GM12878 (cell line): ENCODE measurements around the gene CRYBG3. TPM values are rescaled to one million over a fixed set of nuclear protein-coding genes. Genes with fewer than 3 reads are reported as not detected.

Experiments used
- ATAC-seq: fragments of 200-7000 bp; cut with Tn5 transposase; 3 replicates; pipeline ENCODE4 v1.9.1; 2020; ENCODE audit warnings: mild to moderate bottlenecking, moderate library complexity
- BruUV-seq: library from RNA; stranded (reverse); fragments of 400-500 nt; replicated peaks from 2 replicates; lab custom pipeline; 2021; lab: Mats Ljungman, UMichigan
- CTCF ChIA-PET: fragments of 300-600 bp; sonication (Branson Sonifier 250); formaldehyde crosslinking; extraction: SDS; loops from one replicate; lab custom pipeline; 2021; ENCODE audit warnings: inconsistent platforms; lab: Yijun Ruan, JAX
- POLR2A ChIA-PET: fragments of 350-600 bp; formaldehyde crosslinking; extraction: SDS; loops from one replicate; lab custom pipeline; 2021; ENCODE audit warnings: inconsistent platforms; lab: Charles Lee
- RAD21 ChIA-PET: fragments of 300-600 bp; sonication (Branson Sonifier 250); formaldehyde crosslinking; loops from one replicate; lab custom pipeline; 2023; ENCODE audit warnings: antibody characterized with exemption; ENCODE audit not compliant: unreplicated experiment; lab: Charles Lee
- SMC1A ChIA-PET: fragments of 300-600 bp; sonication (Branson Sonifier 250); formaldehyde crosslinking; loops from one replicate; lab custom pipeline; 2023; ENCODE audit not compliant: unreplicated experiment, uncharacterized antibody; lab: Charles Lee
- DNase-seq: peaks from one replicate; pipeline ENCODE4 v3.0.0-alpha.2; 2011; ENCODE audit warnings: low read depth, low spot score
- FAIRE-seq: peaks from 3 replicates; lab custom pipeline; 2011; peaks lifted over from hg19 to GRCh38; lab: Jason Lieb, UNC
- H2AFZ ChIP-seq: 2 replicates; pipeline ENCODE4 v1.6.0; 2011; ENCODE audit warnings: low read depth, low read length, control low read depth; ENCODE audit not compliant: control insufficient read depth
- H3K27ac ChIP-seq: 2 replicates; pipeline ENCODE4 v1.5.1; 2011; ENCODE audit warnings: control low read depth; ENCODE audit not compliant: control insufficient read depth, insufficient read depth
- H3K27me3 ChIP-seq, 2 experiments: replicated peaks in 1 of 2; 2 replicates each; pipeline versions ENCODE4 v1.6.0 to v1.6.1; 2011; ENCODE audit warnings: low read length in 1 of 2; ENCODE audit not compliant: control insufficient read depth in 2 of 2, insufficient read depth in 2 of 2
- H3K36me3 ChIP-seq, 2 experiments: 2 replicates each; pipeline ENCODE4 v1.5.1; 2011; ENCODE audit warnings: low read length in 1 of 2; ENCODE audit not compliant: control insufficient read depth in 2 of 2, insufficient read depth in 2 of 2
- H3K4me1 ChIP-seq: 2 replicates; pipeline ENCODE4 v1.6.1; 2011; ENCODE audit warnings: mild to moderate bottlenecking, low read length, moderate library complexity, mixed read lengths; ENCODE audit not compliant: control insufficient read depth, insufficient read depth
- H3K4me2 ChIP-seq: 2 replicates; pipeline ENCODE4 v1.6.0; 2011; ENCODE audit warnings: control low read depth; ENCODE audit not compliant: control insufficient read depth, insufficient read depth
- H3K4me3 ChIP-seq: fragments of 200-600 bp; sonication (generic); 2 replicates; pipeline ENCODE4 v1.5.1; 2016
- H3K79me2 ChIP-seq: 2 replicates; pipeline ENCODE4 v1.6.0; 2011; ENCODE audit warnings: low read length; ENCODE audit not compliant: control insufficient read depth, insufficient read depth
- H3K9ac ChIP-seq: 2 replicates; pipeline ENCODE4 v1.8.0; 2011; ENCODE audit warnings: low read length, control low read depth, mixed read lengths; ENCODE audit not compliant: control insufficient read depth, insufficient read depth
- H3K9me3 ChIP-seq: replicated peaks from 3 replicates; pipeline ENCODE4 v1.5.1; 2011; ENCODE audit warnings: mild to moderate bottlenecking, low read length; ENCODE audit not compliant: control insufficient read depth, insufficient read depth
- H4K20me1 ChIP-seq: 2 replicates; pipeline ENCODE4 v1.6.0; 2011; ENCODE audit not compliant: control insufficient read depth, insufficient read depth
- ELK1 ChIP-seq: IDR thresholded peaks from 2 replicates; pipeline ENCODE4 v1.6.1; 2012; ENCODE audit warnings: low read depth, low read length, improper control_type of control experiment
- EP300 ChIP-seq, 2 experiments: fragments of 150-350 bp in 1 of 2; IDR thresholded peaks; 2 replicates each; pipeline ENCODE4 v1.6.1; 2011 to 2012; ENCODE audit warnings: low read depth in 2 of 2, low read length in 2 of 2, borderline replicate concordance in 1 of 2, improper control_type of control experiment in 1 of 2, inconsistent platforms in 1 of 2; ENCODE audit not compliant: control insufficient read depth in 1 of 2
- ETV6 ChIP-seq, 2 experiments: fragments of 450-650 bp in 1 of 2; IDR thresholded peaks in 1 of 2; conservative IDR thresholded peaks in 1 of 2; 2 replicates each; pipeline ENCODE4 v1.6.1; 2014; ENCODE audit warnings: antibody characterized with exemption in 1 of 2, borderline replicate concordance in 1 of 2, low read depth in 1 of 2, mild to moderate bottlenecking in 1 of 2, moderate library complexity in 1 of 2
- LARP7 ChIP-seq: fragments of 450-650 bp; IDR thresholded peaks from 2 replicates; pipeline ENCODE4 v1.6.1; 2017; ENCODE audit warnings: mild to moderate bottlenecking
- SMC3 ChIP-seq: IDR thresholded peaks from 2 replicates; pipeline ENCODE4 v1.6.1; 2011; ENCODE audit warnings: low read length, improper control_type of control experiment, borderline replicate concordance
- ZNF274 ChIP-seq: IDR thresholded peaks from one replicate; pipeline ENCODE4 v1.8.0; 2011; ENCODE audit not compliant: insufficient read length, insufficient read depth
- in situ Hi-C: fragments of 300-500 bp; cut with MboI; formaldehyde crosslinking; loops from 9 replicates; pipeline ENCODE4 v1.14.3; 2018; ENCODE audit warnings: mixed read lengths
- intact Hi-C: fragments of 100-400 bp; cut with micrococcal nuclease; formaldehyde crosslinking; loops from one replicate; pipeline ENCODE4 v1.14.2; 2022; ENCODE audit not compliant: unreplicated experiment
- polyA plus RNA-seq, 11 experiments: library from polyadenylated mRNA; depleted of rRNA in 4 of 11; unstranded in 6 of 11; stranded (reverse) in 5 of 11; fragments of >200 nt; fragmentation: Nextera tagmentation in 4 of 11; fragmentation: Illumina TruSeq in 1 of 11; extraction: Ambion mirVana in 4 of 11; extraction: Trizol in 1 of 11; gene quantifications; 1 replicate in 1 of 11; 2 replicates in 10 of 11; pipeline versions ENCODE4 v1.2.1 to v1.2.3, GENCODE V29; 2011 to 2016; ENCODE audit warnings: inconsistent platforms in 2 of 11, missing spikeins in 2 of 11, low read depth in 1 of 11
- total RNA-seq, 4 experiments: library from RNA; depleted of rRNA in 3 of 4; stranded (reverse); fragments of >200 nt in 3 of 4; fragmentation: Illumina TruSeq in 1 of 4; extraction: Trizol in 1 of 4; gene quantifications; 2 replicates each; pipeline versions ENCODE4 v1.2.1 to v1.2.3, GENCODE V29; 2013 to 2021
- TF ChIP-seq, protein P1 (sequence below): fragments of 450-650 bp; formaldehyde crosslinking; IDR thresholded peaks from 2 replicates; pipeline ENCODE4 v1.4.0; 2020; ENCODE audit warnings: mild to moderate bottlenecking, moderate library complexity

Gene CRYBG3
- total and polyA plus RNA-seq, 10 of the 15 experiments (the other 5 are each of a cell fraction or from before 2014, with no cell fraction given), result 0.11 to 5.4 (median 1.6) TPM

DNA sequence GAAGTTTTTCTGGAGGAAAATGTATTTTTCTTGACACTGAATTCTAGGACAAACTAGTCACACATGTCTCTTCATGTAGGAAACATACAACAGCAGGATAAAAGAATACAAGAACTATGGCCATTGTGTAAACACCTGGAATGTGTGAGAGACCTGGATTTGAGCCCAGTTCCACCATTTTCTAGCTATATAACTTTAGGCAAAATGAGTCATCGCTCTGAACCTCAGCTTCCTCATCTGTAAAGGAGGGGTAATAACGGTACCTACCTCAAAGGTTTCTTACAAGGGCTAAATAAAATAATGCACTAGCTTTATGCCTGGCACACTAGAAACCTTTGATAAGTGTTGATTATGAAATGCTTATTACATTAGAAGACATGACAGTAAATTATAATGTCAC, 92.6 kb downstream of the CRYBG3 start (continued):
- TF ChIP-seq, protein P1, sequence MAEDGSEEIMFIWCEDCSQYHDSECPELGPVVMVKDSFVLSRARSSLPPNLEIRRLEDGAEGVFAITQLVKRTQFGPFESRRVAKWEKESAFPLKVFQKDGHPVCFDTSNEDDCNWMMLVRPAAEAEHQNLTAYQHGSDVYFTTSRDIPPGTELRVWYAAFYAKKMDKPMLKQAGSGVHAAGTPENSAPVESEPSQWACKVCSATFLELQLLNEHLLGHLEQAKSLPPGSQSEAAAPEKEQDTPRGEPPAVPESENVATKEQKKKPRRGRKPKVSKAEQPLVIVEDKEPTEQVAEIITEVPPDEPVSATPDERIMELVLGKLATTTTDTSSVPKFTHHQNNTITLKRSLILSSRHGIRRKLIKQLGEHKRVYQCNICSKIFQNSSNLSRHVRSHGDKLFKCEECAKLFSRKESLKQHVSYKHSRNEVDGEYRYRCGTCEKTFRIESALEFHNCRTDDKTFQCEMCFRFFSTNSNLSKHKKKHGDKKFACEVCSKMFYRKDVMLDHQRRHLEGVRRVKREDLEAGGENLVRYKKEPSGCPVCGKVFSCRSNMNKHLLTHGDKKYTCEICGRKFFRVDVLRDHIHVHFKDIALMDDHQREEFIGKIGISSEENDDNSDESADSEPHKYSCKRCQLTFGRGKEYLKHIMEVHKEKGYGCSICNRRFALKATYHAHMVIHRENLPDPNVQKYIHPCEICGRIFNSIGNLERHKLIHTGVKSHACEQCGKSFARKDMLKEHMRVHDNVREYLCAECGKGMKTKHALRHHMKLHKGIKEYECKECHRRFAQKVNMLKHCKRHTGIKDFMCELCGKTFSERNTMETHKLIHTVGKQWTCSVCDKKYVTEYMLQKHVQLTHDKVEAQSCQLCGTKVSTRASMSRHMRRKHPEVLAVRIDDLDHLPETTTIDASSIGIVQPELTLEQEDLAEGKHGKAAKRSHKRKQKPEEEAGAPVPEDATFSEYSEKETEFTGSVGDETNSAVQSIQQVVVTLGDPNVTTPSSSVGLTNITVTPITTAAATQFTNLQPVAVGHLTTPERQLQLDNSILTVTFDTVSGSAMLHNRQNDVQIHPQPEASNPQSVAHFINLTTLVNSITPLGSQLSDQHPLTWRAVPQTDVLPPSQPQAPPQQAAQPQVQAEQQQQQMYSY, result no peak
- TF ChIP-seq SMC3 (no peak), ETV6 (conservative IDR thresholded peaks at IDR 0.05 in 1 of 2, IDR thresholded peaks at IDR 0.05 in 1 of 2; ENCODE audit: borderline replicate concordance in 1 of 2, low read depth in 1 of 2) (no peak), EP300 (IDR thresholded peaks at IDR 0.05; ENCODE audit: borderline replicate concordance in 1 of 2, control insufficient read depth in 1 of 2, low read depth in 2 of 2, low read length in 2 of 2) (no peak), LARP7 (no peak)

DNA sequence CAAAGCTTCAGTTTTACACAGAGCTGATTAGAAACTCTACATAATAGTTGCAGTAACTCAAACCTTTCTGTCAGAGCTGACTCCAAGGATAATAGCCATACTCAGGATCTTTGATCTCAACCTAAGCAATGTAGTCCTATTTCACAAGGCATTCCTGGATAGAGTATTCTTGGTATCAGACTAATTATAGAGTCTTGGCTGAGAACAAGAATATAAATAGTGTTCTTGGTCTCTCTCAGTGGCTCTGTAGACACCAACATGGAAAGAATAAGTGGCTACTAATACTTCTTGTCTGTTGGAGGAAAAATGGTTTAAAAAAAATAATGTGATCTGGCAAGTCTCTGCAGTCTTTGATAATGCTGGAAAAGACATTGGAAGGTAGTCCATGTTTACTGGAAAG, 94.8 kb downstream of the CRYBG3 start:
- BruUV-seq, result no TSS peak
- ChIA-PET CTCF (no interaction called here), RAD21 (no interaction called here)

More for the DNA sequence above, 94.8 kb downstream of the CRYBG3 start:
- no peak overlapping the region for H3K4me3 ChIP-seq
- no peaks in the 10 kb centered on the region for H3K27me3 ChIP-seq
- H3K9ac ChIP-seq, result no peak overlapping the region
- no peak overlapping the region for H3K27ac ChIP-seq
- no peaks in the 10 kb centered on the region for H3K79me2 ChIP-seq
- no peak for TF ChIP-seq ZNF274
- no peak for TF ChIP-seq ELK1
- ChIA-PET POLR2A (no interaction called here), SMC1A (interaction anchor here (1.1 kb wide), 1 partner anchor 44 kb away, joined by 3 read pairs; no protein-coding TSS in a partner anchor)
- H3K9me3 ChIP-seq, result no peaks in the 10 kb centered on the region
- ATAC-seq, result no peak
- DNase-seq, result no peak
- H4K20me1 ChIP-seq, result no peaks in the 10 kb centered on the region
- intact Hi-C loops, result no loop called here
- no peak overlapping the region for H3K4me2 ChIP-seq
- FAIRE-seq, result peak; percentile 56
- H2AFZ ChIP-seq, result no peak overlapping the region
- no peaks in the 10 kb centered on the region for H3K4me1 ChIP-seq
- in situ Hi-C loops, result no loop called here
- H3K36me3 ChIP-seq, result no peaks in the 10 kb centered on the region; a peak in 1 of 4 replicates
